GM12891 (cell line): ENCODE data around the gene NTNG1.

Experiments
- POLR2AphosphoS5 ChIP-seq: IDR thresholded peaks from 2 replicates; pipeline ENCODE4 v1.6.1; 2011; ENCODE audit warnings: low read depth, low read length, control low read depth
- TAF1 ChIP-seq: IDR thresholded peaks from 2 replicates; pipeline ENCODE4 v1.6.1; 2011; ENCODE audit warnings: low read depth, low read length, control low read depth

DNA sequence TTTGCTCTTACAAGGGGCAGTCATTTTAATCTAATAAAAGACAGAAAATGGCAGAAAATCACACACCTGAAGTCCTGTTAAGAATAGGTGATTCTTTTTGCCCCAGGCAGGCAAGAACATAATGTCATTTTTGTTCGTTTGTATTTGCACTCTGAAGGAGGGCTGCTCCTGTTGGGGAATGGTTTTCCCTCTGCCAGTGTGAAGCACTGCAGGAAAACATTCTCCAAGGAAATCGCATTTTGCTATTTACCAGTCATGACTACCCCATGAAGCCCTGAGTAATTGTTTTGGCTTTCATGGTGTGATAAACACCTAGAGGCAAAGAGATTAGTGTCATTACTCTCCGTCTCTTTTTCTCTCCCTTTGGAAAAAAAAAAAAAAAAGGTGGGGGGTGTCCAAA is 345.5 kb downstream of the NTNG1 start:
- TF ChIP-seq POLR2AphosphoS5: no peak
- no peak for TF ChIP-seq TAF1
